HTERT RPE-1 (cell line): ENCODE data around the gene GSE1.

Experiments
- in situ Hi-C: fragments of 300-500 bp; cut with MboI; formaldehyde crosslinking; loops from 4 replicates; pipeline ENCODE4 v1.14.3; 2020; ENCODE audit warnings: low sequenced_read_pairs

The GSE1 gene

GRCh38 chr16:85674828-85675227 lies 61.7 kb downstream of the GSE1 start:
- in situ Hi-C loops: no loop called here

DNA sequence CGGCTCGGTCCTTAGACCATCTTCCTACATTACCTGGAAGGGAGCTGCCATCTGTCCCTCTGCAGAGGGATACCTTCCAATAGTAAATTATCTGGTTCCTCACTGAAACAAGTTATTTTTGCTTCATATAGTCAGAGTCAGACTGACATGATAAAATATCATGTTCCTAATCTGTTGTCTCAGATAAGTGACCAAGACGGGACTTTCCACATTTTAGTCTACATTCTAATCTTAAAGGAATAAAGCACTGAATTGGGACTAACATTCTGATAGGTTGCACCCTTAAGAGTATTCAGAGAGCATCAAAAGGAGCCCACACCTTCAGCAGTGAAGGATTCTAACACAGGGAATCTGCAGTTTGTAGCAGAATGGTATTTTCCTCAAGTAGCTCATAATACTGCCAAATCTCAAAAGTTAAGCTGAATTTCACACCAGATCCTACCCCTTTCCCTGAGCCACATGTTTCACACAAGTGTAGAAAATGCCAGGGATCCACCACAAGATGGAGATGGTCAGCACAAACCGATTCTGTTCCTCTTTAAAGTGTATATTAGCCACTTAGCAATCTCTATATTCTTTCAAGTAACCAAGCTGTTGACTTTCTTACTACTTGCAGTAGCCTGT lies 62.2 kb downstream of the GSE1 start:
- in situ Hi-C loops: no loop called here

DNA sequence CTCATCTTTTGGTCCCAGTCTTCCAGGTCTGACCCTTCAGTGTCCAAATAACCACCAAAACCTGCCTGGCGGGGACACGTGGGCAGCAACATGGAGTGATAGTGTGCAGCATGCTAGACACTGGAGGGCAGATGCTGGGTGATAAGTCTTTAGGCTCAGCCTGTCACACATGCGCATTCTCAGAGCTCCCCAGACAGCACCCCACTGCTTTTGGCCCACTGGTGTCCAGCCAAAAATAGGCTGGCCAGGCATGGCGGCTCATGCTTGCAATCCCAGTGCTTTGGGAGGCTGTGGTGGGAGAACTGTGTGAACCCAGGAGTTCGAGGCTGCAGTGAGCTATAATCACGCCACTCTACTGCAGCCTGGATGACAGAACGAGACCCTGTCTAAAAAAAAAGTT lies 63.3 kb downstream of the GSE1 start:
- in situ Hi-C loops: no loop called here

GRCh38 chr16:85677383-85677967 lies 64.4 kb downstream of the GSE1 start:
- in situ Hi-C loops: no loop called here

DNA sequence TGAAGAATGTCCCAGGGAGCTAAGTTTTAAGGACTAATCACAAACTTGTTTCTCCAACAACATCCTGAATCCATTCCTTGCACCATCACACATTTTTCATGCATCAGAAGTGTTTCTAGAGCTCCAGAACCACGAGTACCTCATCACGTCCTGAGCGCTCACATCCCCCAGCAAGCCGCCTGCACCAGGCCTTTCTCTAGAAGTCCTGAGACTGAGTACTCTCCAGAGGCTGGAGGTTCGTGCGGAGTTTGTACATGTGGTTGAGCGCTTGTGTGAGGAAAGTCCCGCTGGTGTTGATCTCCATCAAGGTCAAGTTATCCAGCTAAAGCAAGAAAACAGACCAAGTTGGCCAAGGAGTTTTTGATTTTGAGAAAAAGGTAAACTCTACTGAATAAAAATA lies 64.9 kb downstream of the GSE1 start:
- in situ Hi-C loops: no loop called here

DNA sequence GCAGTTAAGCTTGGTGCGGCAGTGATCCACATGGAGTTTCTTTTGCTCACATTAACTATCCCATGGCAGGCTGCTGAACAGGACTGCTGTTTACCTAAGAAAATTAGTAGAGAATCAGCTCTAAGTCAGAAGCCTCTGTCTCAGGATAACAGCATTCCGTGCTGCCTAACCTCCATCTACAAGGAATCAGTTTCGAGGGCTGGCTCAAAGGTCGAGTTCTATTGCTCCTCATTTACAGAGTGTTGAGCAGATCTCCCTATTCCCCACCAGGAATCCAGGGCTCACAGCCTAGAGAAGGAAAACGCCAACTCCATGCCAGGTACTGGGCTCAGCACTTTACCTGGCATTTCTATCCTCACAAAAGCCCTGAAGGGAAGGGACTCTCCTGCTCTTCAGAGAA lies 65.7 kb downstream of the GSE1 start:
- in situ Hi-C loops: no loop called here

DNA sequence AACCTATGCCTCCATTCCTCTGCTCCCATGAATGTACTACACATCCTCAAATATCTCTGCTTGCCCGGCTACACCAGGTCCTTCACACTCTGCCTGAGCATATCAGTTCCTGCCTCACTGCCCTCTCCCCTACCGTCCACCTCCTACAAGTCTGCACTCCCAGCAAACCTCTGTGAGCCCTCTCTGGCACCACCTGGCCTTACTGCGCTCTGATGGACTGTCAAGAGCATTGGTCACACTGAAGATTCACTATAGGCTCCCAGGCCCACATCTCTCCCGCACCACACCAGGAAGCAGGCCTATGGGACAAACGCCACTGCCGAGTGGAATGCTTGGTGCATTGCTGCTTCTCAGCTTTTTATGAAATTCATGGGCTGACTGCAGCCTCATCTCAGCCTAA lies 66.7 kb downstream of the GSE1 start:
- in situ Hi-C loops: no loop called here

DNA sequence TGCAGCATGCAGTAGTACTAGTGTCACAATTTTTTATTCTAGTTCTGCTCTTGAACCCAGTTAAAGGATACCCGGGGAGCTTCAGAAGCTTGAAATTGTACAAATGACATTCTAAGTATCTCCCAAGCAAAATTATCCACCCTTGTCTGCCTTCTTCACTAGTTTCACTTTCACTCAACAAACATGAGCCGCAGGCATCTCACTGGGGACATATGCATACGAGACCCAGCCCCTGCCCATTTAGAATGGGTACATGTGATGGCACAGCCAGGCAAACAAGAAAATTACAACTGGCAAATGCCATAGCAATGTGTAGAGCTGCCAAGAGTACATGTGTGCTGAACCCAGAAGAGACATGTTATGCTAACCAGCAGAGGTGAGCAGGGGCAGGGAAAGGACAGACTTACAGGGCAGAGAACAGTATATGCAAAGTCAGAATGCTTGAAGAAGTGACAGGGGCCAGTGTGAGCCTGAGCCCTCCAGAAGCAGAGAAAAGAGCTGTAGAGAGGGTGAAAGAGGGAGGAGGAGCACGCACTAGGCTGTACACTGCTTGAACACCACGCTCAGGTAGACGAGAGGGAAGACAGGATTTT lies 67.3 kb downstream of the GSE1 start:
- in situ Hi-C loops: no loop called here

GRCh38 chr16:85681255-85681654 lies 68.1 kb downstream of the GSE1 start:
- in situ Hi-C loops: no loop called here

- in situ Hi-C loops: no loop called here
Measured at GRCh38 chr16:85682516-85682915, 69.4 kb downstream of the GSE1 start.

DNA sequence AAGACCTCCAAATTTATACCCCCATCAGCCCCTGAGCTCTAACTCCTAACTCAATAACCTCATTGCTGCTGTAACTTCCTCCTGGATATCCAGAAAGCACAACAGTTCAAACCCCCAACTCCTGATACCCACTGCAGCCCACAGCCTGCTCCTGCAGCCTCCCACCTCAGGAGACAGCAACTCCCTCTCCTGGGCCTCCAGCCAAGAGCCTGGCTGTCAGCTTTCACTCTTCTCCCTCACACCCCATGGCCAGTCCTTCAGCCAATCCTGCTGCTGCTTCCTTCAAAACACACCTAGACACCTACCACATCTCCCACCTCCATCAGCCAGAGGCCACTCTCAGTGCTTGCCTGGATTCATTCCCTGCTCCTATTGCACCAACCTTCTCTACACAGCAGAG lies 70.2 kb downstream of the GSE1 start:
- in situ Hi-C loops: no loop called here

- in situ Hi-C loops: no loop called here
Measured at GRCh38 chr16:85685251-85685650, 72.1 kb downstream of the GSE1 start.

- in situ Hi-C loops: no loop called here
Measured at GRCh38 chr16:85686912-85687591, 73.9 kb downstream of the GSE1 start.

DNA sequence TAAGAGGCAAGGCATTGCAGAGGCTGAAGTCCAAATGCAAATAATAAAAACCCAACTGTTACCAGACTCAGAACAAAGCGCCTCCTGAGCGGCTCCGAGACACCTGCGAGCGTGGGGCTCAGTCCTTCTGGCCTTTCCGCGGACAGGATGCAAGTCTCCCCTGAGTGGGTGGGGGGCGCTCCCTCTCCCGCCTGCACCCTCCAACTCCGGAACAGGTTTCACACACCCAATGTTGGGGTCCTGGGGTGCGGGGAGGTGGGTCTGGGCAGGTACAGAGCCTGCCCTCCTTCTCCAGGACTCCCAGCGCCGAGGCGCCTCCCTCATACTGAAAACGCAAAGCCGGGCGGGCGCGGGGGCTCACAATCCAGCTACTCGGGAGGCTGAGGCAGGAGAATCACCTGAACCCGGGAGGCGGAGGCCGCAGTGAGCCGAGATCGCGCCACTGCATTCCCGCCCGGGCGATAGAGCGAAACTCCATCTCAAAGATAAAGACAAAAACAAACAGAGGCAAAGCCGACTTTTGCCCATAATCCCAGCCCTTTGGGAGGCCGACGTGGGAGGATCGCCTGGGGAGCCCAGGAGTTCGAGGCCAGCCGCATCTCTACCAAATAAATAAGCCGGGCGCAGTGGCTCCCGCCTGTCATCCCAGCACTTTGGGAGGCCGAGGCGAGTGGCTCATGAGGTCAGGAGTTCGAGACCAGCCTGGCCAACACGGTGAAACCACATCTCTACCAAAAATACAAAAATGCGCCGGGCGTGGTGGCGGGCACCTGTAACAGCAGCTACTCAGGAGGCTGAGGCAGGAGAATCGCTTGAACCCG lies 74.7 kb downstream of the GSE1 start:
- in situ Hi-C loops: no loop called here

DNA sequence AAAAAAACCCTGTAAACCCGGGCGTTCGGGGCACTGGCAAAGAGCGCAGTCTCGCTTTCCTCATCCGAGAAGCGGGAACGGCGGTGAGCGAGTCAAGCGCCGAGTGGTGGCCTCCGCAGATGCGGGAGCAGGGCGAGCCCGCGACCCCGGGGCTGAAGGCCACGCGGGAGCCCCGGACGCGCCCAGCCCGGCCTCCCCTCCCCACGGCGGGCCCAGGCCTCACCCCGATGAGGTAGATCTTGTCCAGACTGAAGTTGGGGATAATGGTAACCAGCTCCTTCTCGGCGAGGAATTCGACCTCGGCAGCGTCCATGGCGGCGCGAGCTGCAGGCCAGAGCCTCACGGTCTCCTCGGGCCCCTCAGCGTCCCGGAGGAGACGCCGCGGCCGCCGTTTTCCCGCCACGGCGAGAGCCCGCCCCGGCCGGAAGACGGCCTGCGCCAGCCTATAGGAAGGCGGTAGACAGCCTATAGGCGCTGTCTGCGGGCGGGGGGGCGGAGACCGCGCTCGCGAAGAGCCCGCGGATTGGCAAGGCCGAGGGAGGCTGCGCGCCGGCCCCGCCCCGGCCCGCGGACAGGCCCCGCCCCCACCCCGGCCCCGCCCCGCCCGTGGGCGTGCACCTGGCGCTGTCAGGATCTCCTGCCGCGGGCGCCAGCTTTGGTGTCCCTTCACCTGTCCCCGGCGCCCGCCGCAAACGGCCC lies 75.6 kb downstream of the GSE1 start, which contains the start of gene GINS2:
Gene GINS2 (minus strand): TSS at position 369 of the 699 bp plus-strand sequence. CDS start 56 bp downstream, at position 313.
- in situ Hi-C loops: no loop called here

DNA sequence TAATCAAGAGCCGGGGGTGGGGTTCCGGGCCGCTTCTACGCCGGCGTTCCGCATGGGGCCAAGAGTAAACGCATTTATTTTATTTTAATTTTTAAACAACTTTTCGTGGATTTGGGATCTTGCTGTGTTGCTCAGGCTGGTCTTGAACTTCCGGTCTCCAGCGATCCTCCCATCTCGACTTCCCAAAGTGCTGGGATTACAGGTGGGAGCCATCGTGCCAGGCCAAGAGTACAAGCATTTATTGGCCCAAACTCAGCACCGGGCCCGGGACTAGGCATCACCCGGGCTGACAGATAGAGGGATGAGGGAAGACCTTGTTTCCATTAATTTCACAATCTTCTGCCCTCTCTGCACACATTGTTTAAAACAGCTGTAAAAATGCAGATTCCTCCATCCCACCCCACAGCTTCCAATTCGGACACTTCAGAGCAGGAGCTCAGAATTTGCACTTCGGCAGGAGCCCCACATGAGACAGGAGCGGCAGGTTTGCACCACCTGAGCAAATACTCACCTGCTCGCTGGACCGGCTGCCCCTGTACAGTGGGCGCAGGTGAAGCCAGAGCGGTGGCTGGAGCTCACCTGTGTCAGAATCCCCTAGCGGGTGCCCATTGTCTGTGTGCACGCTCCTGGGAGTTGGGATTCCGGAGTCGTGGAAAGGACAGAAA lies 76.3 kb downstream of the GSE1 start:
- in situ Hi-C loops: no loop called here

GRCh38 chr16:85689950-85690320 lies 76.8 kb downstream of the GSE1 start:
- in situ Hi-C loops: no loop called here

GRCh38 chr16:85690469-85691064 lies 77.4 kb downstream of the GSE1 start:
- in situ Hi-C loops: no loop called here

- in situ Hi-C loops: no loop called here
Measured at GRCh38 chr16:85695196-85696128, 82.3 kb downstream of the GSE1 start.
